ENCODE results near the gene APC2. TPM values are rescaled to one million over a fixed set of nuclear protein-coding genes. Genes with fewer than 3 reads are reported as not detected.
A peak's percentile ranks its signal among the peaks of the same experiment; 100 is the strongest.

APC2 gene
- total and polyA plus RNA-seq, 5 donors from 2014 or later: 0.06 to 0.25 (median 0.07) TPM; not detected in 2

DNA sequence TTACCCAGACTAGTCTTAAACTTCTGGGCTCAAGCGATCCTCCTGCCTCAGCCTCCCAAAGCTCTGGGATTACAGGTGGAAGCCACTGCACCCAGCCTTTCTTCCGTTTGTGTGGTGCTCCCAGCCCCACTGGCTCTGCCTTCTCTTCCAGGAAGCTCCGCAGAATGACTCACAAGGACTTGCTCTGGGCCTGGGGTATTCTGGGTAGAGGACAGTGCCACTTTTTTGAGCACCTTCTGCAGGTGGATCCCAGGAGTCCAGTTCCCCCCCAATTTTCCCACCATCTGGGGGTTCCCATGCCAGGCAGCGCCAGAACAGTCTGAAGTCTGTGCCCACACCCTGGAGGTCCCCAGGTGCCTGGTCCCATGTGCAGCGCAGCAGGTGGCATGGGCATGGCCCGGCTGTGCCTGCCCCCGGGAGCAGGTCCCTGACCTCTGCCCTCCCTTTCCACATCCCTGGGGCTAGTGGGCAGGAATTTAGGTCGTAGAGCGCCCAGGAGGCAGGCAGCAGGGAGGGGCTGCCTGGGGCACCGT, 42.6 kb downstream of the APC2 start:
- H3K9me3 ChIP-seq (ENCODE audit: control insufficient read depth in 2 of 2, low read length in 2 of 2): no peaks in the 10 kb centered on the region
- no peaks in the 10 kb centered on the region for H3K9me3 Mint-ChIP-seq
- no peak overlapping the region for H3K27ac Mint-ChIP-seq
- no peaks in the 10 kb centered on the region for H3K36me3 Mint-ChIP-seq
- peak overlapping the region in 2 of 4 donors; percentile 35 to 67 for H3K4me3 Mint-ChIP-seq
- H3K27ac ChIP-seq (ENCODE audit: insufficient read depth, low read length, poor library complexity, severe bottlenecking): no peak overlapping the region
- peaks cover 12% of the 10 kb centered on the region for H3K27me3 Mint-ChIP-seq
- no peak overlapping the region for H3K4me3 ChIP-seq (ENCODE audit: low read depth, low read length)
- H3K27me3 ChIP-seq (ENCODE audit: control insufficient read depth, insufficient read depth, low read length): no peaks in the 10 kb centered on the region
- no peaks in the 10 kb centered on the region for H3K36me3 ChIP-seq (ENCODE audit: control insufficient read depth, insufficient read depth, low read length)
- no peak for DNase-seq
- peaks cover 0 to 18% (median 5%) of the 10 kb centered on the region in 4 donors for H3K4me1 Mint-ChIP-seq
- ATAC-seq (ENCODE audit: low read depth in 2 of 2): no peak
- peaks cover 18% of the 10 kb centered on the region for H3K4me1 ChIP-seq (ENCODE audit: control insufficient read depth, insufficient read depth, low read length, poor library complexity, severe bottlenecking)

DNA sequence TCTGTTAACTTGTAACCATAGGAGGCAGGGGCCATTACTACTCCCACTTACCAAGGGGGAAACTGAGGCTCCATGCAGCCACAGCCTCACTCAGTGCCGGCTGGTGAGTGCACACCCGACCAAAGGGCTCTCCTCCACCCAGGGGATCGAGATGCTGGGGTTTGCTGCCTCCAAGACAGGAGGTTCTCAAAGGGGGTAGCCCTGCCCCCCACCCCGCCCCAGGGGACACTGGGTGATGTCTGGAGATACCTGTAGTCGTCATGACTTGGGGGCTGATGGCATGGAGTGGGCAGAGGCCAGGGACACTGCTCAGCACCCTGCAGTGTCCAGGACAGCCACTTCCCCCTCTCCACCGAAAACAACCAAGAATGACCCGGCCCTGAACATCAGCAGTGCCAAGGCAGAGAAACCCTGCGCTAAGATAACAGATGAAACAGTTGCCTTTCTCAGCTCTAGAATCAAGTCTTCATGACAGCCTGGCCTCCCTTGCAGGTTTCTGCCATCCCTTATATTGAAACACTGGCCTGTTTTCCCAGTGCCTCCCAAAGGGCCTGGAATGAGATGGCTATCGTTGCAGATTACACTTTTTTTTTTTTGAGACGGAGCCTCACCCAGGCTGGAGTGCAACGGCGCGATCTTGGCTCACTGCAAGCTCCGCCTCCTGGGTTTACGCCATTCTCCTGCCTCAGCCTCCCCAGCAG, 44.3 kb downstream of the APC2 start:
- Histone ChIP-seq H3K4me1 (ENCODE audit: control insufficient read depth, insufficient read depth, low read length, poor library complexity, severe bottlenecking) (peaks cover 17% of the 10 kb centered on the region), H3K4me3 (ENCODE audit: low read depth, low read length) (no peak overlapping the region), H3K36me3 (ENCODE audit: control insufficient read depth, insufficient read depth, low read length) (no peaks in the 10 kb centered on the region), H3K27me3 (ENCODE audit: control insufficient read depth, insufficient read depth, low read length) (no peaks in the 10 kb centered on the region), H3K9me3 (ENCODE audit: control insufficient read depth in 2 of 2, low read length in 2 of 2) (no peaks in the 10 kb centered on the region), H3K27ac (ENCODE audit: insufficient read depth, low read length, poor library complexity, severe bottlenecking) (no peak overlapping the region)
- Mint-ChIP-seq H3K4me1 (peaks cover 0 to 17% (median 5%) of the 10 kb centered on the region in 4 donors), H3K27me3 (peaks cover 12% of the 10 kb centered on the region), H3K9me3 (no peaks in the 10 kb centered on the region), H3K4me3 (peak overlapping the region in 2 of 4 donors; percentile 19 to 50), H3K27ac (no peak overlapping the region), H3K36me3 (no peaks in the 10 kb centered on the region)
- ATAC-seq (ENCODE audit: low read depth in 2 of 2) (no peak), DNase-seq (no peak)

DNA sequence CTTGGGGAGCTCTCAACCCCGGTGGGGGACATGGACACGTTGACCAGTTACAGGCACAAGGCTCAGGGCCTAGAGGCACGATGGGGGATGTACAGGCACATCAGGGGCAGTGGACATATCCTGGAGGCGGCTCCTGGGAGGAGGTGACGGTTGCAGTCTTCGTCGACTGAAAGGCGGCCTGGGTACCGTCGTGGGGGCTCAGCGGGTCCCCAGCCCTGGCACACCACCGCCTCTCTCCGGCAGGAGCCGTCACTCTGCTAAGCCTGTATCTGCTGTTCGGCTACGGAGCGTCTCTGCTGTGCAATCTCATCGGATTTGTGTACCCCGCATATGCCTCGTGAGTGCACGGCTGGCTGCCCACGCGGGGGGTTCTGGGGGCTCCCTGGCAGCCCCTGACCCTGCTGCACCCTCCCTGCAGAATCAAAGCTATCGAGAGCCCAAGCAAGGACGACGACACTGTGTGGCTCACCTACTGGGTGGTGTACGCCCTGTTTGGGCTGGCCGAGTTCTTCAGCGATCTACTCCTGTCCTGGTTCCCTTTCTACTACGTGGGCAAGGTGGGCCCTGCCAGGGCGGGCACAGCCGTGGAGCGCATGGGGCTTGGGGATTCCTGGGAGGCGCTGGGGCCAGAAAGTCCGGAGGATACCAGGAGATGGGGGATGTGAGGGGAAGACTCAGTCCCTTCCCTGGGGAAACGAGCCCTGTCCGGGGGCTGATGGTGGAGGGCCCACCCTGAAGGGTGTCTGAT, 45.3 kb downstream of the APC2 start:
- Histone ChIP-seq H3K27me3 (ENCODE audit: control insufficient read depth, insufficient read depth, low read length) (no peaks in the 10 kb centered on the region), H3K4me1 (ENCODE audit: control insufficient read depth, insufficient read depth, low read length, poor library complexity, severe bottlenecking) (peaks cover 8% of the 10 kb centered on the region), H3K9me3 (ENCODE audit: control insufficient read depth in 2 of 2, low read length in 2 of 2) (no peaks in the 10 kb centered on the region), H3K27ac (ENCODE audit: insufficient read depth, low read length, poor library complexity, severe bottlenecking) (no peak overlapping the region), H3K4me3 (ENCODE audit: low read depth, low read length) (no peak overlapping the region), H3K36me3 (ENCODE audit: control insufficient read depth, insufficient read depth, low read length) (no peaks in the 10 kb centered on the region)
- no peak for DNase-seq
- Mint-ChIP-seq H3K27ac (no peak overlapping the region), H3K36me3 (no peaks in the 10 kb centered on the region), H3K27me3 (peaks cover 6% of the 10 kb centered on the region), H3K4me1 (peaks cover 0 to 9% (median 5%) of the 10 kb centered on the region in 4 donors), H3K9me3 (no peaks in the 10 kb centered on the region), H3K4me3 (peak overlapping the region in 1 of 4 donors; percentile 74)
- no peak for ATAC-seq (ENCODE audit: low read depth in 2 of 2)

DNA sequence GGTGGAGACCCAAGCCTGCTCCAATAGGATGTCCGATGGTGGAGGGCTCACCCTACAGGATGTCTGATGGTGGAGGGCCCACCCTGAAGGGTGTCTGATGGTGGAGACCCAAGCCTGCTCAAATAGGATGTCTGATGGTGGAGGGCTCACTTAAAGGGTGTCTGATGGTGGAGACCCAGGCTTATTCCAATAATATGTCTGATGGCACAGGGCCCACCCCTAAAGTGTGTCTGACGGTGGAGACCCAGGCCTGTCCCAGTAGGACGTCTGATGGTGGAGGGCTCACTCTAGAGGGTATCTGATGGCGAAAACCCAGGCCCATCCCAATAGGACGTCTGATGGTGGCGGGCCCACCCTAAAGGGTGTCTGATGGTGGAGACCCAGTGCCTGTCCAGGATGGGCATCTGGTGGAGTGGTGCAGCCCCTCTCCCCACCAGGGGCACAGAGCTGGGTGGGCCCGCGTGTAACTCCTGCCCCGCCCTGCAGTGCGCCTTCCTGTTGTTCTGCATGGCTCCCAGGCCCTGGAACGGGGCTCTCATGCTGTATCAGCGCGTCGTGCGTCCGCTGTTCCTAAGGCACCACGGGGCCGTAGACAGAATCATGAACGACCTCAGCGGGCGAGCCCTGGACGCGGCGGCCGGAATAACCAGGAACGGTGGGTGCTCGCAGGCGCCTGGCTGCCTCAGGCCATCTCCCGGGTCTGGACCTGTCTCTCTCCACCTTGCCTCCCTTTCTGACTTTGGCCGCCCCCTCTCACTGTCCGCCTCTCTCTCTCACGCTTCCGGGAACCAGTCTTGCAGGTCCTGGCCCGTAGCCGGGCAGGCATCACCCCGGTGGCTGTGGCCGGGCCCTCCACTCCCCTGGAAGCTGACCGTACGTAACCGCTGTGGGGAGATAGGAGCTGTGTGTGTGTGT, 46.1 kb downstream of the APC2 start:
- Mint-ChIP-seq H3K27ac (no peak overlapping the region), H3K4me3 (peak overlapping the region in 1 of 4 donors; percentile 74), H3K36me3 (no peaks in the 10 kb centered on the region), H3K9me3 (no peaks in the 10 kb centered on the region), H3K4me1 (peaks cover 0 to 5% (median 2%) of the 10 kb centered on the region in 4 donors), H3K27me3 (no peaks in the 10 kb centered on the region)
- Histone ChIP-seq H3K9me3 (ENCODE audit: control insufficient read depth in 2 of 2, low read length in 2 of 2) (no peaks in the 10 kb centered on the region), H3K27ac (ENCODE audit: insufficient read depth, low read length, poor library complexity, severe bottlenecking) (no peak overlapping the region), H3K4me3 (ENCODE audit: low read depth, low read length) (no peak overlapping the region), H3K36me3 (ENCODE audit: control insufficient read depth, insufficient read depth, low read length) (no peaks in the 10 kb centered on the region), H3K4me1 (ENCODE audit: control insufficient read depth, insufficient read depth, low read length, poor library complexity, severe bottlenecking) (peaks cover 8% of the 10 kb centered on the region), H3K27me3 (ENCODE audit: control insufficient read depth, insufficient read depth, low read length) (no peaks in the 10 kb centered on the region)
- DNase-seq (no peak), ATAC-seq (ENCODE audit: low read depth in 2 of 2) (no peak)

DNA sequence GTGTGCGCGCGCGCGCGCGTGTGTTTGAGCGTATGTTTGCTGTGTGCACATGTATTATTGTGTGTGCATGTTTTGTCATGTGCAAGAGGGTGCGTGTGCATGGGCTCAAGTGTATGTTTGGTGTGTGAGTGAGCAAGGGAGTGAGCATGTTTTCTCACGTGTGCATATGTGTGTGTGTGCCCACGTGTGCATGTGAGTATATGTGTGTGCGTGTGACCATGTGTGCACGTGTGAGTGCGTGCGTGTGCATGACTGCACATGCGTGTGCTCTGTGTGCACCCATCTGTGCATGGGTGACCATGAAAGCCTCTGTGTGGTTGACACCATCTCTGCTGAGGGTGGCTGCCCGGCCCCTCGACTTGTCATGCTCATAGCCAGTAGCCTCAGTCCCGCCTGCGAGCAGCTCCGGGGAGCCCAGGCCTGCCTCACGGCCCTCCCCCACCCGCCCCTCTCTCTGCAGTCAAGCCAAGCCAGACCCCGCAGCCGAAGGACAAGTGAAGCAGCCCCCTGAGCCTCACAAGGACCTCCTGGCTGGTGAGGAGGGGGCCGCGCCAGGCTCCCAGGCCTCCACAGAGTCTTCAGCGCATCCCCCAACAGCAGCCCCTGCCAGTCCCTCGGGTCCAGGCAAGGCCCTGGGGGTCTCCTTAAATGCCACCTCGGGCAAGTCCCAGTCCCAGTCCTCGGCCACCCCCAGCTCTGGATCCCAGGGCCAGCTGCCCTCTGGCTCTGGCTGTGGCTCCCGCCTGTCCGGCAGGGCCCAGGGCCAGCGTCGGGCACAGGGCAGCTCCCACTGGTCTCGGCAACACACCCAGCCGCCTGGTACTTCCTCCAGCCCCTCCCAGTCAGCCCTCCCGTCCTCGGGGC, 47.0 kb downstream of the APC2 start:
- H3K4me3 Mint-ChIP-seq: no peak overlapping the region
- peaks cover 2% of the 10 kb centered on the region for H3K27me3 Mint-ChIP-seq
- Histone ChIP-seq H3K9me3 (ENCODE audit: control insufficient read depth in 2 of 2, low read length in 2 of 2) (no peaks in the 10 kb centered on the region), H3K27me3 (ENCODE audit: control insufficient read depth, insufficient read depth, low read length) (no peaks in the 10 kb centered on the region), H3K4me3 (ENCODE audit: low read depth, low read length) (no peak overlapping the region), H3K36me3 (ENCODE audit: control insufficient read depth, insufficient read depth, low read length) (no peaks in the 10 kb centered on the region), H3K27ac (ENCODE audit: insufficient read depth, low read length, poor library complexity, severe bottlenecking) (no peak overlapping the region), H3K4me1 (ENCODE audit: control insufficient read depth, insufficient read depth, low read length, poor library complexity, severe bottlenecking) (no peaks in the 10 kb centered on the region)
- H3K9me3 Mint-ChIP-seq: no peaks in the 10 kb centered on the region
- peaks cover 0 to 1% (median under 1%) of the 10 kb centered on the region in 4 donors for H3K4me1 Mint-ChIP-seq
- H3K27ac Mint-ChIP-seq: no peak overlapping the region
- ATAC-seq (ENCODE audit: low read depth in 2 of 2): no peak
- no peak for DNase-seq
- H3K36me3 Mint-ChIP-seq: no peaks in the 10 kb centered on the region

DNA sequence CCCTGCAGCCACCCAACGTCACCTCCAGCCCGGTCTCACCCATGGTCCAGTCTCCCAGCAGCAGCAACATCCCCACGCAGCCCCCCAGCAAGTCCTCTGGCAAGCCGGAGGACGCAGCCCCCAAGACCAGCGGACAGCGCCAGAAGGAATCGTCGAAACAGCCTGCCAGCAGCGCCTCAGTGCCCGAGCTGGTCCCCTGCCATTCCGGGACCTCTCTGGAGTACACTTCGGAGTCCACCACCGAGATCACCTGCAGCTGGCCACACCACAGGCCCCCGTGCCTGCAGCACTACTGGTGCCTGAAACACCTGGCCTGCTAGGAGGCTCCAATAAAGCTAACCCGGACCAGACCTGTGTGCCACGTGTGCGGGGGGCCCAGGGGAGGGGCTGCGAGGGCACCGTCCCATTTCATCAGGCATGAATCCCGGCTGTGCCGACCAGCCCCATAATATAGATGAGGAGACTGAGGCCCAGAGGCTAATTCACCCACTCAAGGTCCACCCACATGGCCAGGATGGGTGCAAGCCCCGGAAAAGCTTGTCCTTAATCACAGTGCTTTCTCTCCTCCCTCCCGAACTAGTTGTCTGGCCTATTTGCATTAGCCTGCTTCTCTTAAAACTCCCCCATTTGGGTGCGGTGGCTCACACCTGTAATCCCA, 47.8 kb downstream of the APC2 start:
- ATAC-seq (ENCODE audit: low read depth in 2 of 2) (no peak), DNase-seq (no peak)
- peaks cover 0 to 1% (median 0%) of the 10 kb centered on the region in 4 donors for H3K4me1 Mint-ChIP-seq
- peak overlapping the region in 1 of 4 donors; percentile 15 for H3K4me3 Mint-ChIP-seq
- H3K27ac Mint-ChIP-seq: no peak overlapping the region
- H3K27me3 Mint-ChIP-seq: peaks cover 4% of the 10 kb centered on the region
- no peaks in the 10 kb centered on the region for H3K36me3 Mint-ChIP-seq
- H3K9me3 Mint-ChIP-seq: peaks cover 0 to 2% (median 0%) of the 10 kb centered on the region in 7 donors
- no peaks in the 10 kb centered on the region for H3K4me1 ChIP-seq (ENCODE audit: control insufficient read depth, insufficient read depth, low read length, poor library complexity, severe bottlenecking)
- no peaks in the 10 kb centered on the region for H3K36me3 ChIP-seq (ENCODE audit: control insufficient read depth, insufficient read depth, low read length)
- no peaks in the 10 kb centered on the region for H3K9me3 ChIP-seq (ENCODE audit: control insufficient read depth in 2 of 2, low read length in 2 of 2)
- no peak overlapping the region for H3K4me3 ChIP-seq (ENCODE audit: low read depth, low read length)
- H3K27ac ChIP-seq (ENCODE audit: insufficient read depth, low read length, poor library complexity, severe bottlenecking): no peak overlapping the region
- no peaks in the 10 kb centered on the region for H3K27me3 ChIP-seq (ENCODE audit: control insufficient read depth, insufficient read depth, low read length)
